ENCODE data around the gene WDR1. TPM values are rescaled to one million over a fixed set of nuclear protein-coding genes. Genes with fewer than 3 reads are reported as not detected.

WDR1 gene
- total RNA-seq, 4 donors from 2014 or later: 361 to 536 (median 485) TPM

- H3K4me3 ChIP-seq: no peak overlapping the region
- H3K36me3 ChIP-seq: peaks cover 0 to 75% (median 59%) of the 10 kb centered on the region in 4 donors
- no peaks in the 10 kb centered on the region for H3K9me3 ChIP-seq
- DNase-seq (ENCODE audit: extremely low spot score): no peak
- peak overlapping the region; percentile 93 to 98 (median 94) for H3K27ac ChIP-seq (replicated peaks in 1 of 4)
- 75% methylated on average over 9 of the region's 12 CpGs for WGBS
- TF ChIP-seq, protein P1, sequence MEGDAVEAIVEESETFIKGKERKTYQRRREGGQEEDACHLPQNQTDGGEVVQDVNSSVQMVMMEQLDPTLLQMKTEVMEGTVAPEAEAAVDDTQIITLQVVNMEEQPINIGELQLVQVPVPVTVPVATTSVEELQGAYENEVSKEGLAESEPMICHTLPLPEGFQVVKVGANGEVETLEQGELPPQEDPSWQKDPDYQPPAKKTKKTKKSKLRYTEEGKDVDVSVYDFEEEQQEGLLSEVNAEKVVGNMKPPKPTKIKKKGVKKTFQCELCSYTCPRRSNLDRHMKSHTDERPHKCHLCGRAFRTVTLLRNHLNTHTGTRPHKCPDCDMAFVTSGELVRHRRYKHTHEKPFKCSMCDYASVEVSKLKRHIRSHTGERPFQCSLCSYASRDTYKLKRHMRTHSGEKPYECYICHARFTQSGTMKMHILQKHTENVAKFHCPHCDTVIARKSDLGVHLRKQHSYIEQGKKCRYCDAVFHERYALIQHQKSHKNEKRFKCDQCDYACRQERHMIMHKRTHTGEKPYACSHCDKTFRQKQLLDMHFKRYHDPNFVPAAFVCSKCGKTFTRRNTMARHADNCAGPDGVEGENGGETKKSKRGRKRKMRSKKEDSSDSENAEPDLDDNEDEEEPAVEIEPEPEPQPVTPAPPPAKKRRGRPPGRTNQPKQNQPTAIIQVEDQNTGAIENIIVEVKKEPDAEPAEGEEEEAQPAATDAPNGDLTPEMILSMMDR (IDR thresholded peaks at IDR 0.05): peak in 1 of 3 experiments; percentile 15
- no peak for TF ChIP-seq EP300 (IDR thresholded peaks at IDR 0.05)
- peaks cover 98 to 100% (median 100%) of the 10 kb centered on the region in 4 donors for H3K4me1 ChIP-seq
- intact Hi-C loops (cut with DNase I): no loop called here
- H3K27me3 ChIP-seq: no peaks in the 10 kb centered on the region
These were observed 15.8 kb downstream of the WDR1 start for GRCh38 chr4:10100734-10101216.

GRCh38 chr4:10099499-10100325 is 16.9 kb downstream of the WDR1 start:
- intact Hi-C loops (cut with DNase I): no loop called here
- WGBS: 80% methylated on average over 17 of the region's 25 CpGs
- Histone ChIP-seq H3K4me1 (peaks cover 98 to 100% (median 100%) of the 10 kb centered on the region in 4 donors), H3K36me3 (peaks cover 6 to 86% (median 69%) of the 10 kb centered on the region in 4 donors), H3K27me3 (no peaks in the 10 kb centered on the region), H3K4me3 (no peak overlapping the region), H3K27ac (replicated peaks in 1 of 4) (peak overlapping the region; percentile 93 to 98 (median 94)), H3K9me3 (no peaks in the 10 kb centered on the region)
- TF ChIP-seq POLR2A (IDR thresholded peaks at IDR 0.05; ENCODE audit: low read depth) (no peak), POLR2AphosphoS5 (IDR thresholded peaks at IDR 0.05) (no peak), EP300 (IDR thresholded peaks at IDR 0.05) (no peak)
- TF ChIP-seq, protein P1 (IDR thresholded peaks at IDR 0.05): no peak
- DNase-seq (ENCODE audit: extremely low spot score): no peak

DNA sequence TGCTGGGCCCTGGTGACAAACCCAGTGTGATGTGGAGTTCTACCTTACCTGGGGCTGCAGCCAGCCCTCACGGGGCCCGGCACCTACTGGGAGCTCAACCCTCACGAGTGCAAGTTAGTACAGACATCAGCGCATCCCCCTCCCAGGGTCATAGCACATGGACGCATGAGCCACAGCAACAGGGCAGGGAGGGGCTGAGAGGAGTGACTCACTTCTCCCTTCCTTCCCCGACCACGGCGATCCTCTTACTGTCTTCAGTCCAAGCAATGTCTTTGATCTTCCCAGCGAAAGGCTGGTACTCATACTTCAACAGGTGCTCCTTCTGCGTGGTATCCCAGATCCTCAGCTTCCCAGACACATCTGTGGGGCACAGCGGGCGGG is 17.8 kb downstream of the WDR1 start:
- H3K9me3 ChIP-seq: no peaks in the 10 kb centered on the region
- TF ChIP-seq POLR2AphosphoS5 (IDR thresholded peaks at IDR 0.05): peak in 1 of 2 donors; percentile 17
- no peak for TF ChIP-seq EP300 (IDR thresholded peaks at IDR 0.05)
- TF ChIP-seq, protein P1 (IDR thresholded peaks at IDR 0.05): no peak
- TF ChIP-seq POLR2A (IDR thresholded peaks at IDR 0.05; ENCODE audit: low read depth): no peak
- no peak overlapping the region for H3K4me3 ChIP-seq
- intact Hi-C loops (cut with DNase I): no loop called here
- H3K4me1 ChIP-seq: peaks cover 98 to 100% (median 100%) of the 10 kb centered on the region in 4 donors
- no peak for DNase-seq (ENCODE audit: extremely low spot score)
- WGBS: 23% methylated on average over 7 of the region's 12 CpGs
- H3K27me3 ChIP-seq: no peaks in the 10 kb centered on the region
- peaks cover 6 to 93% (median 76%) of the 10 kb centered on the region in 4 donors for H3K36me3 ChIP-seq
- H3K27ac ChIP-seq (replicated peaks in 1 of 4): peak overlapping the region; percentile 83 to 98 (median 90)

GRCh38 chr4:10097906-10098779 is 18.5 kb downstream of the WDR1 start:
- H3K4me3 ChIP-seq: no peak overlapping the region
- no peaks in the 10 kb centered on the region for H3K27me3 ChIP-seq
- 80% methylated on average over 7 of the region's 9 CpGs for WGBS
- no peak for TF ChIP-seq EP300 (IDR thresholded peaks at IDR 0.05)
- peaks cover 98 to 100% (median 100%) of the 10 kb centered on the region in 4 donors for H3K4me1 ChIP-seq
- H3K9me3 ChIP-seq: no peaks in the 10 kb centered on the region
- intact Hi-C loops (cut with DNase I): no loop called here
- H3K27ac ChIP-seq (replicated peaks in 1 of 4): peak overlapping the region; percentile 83 to 98 (median 90)
- DNase-seq (ENCODE audit: extremely low spot score): no peak
- H3K36me3 ChIP-seq: peaks cover 6 to 91% (median 78%) of the 10 kb centered on the region in 4 donors

DNA sequence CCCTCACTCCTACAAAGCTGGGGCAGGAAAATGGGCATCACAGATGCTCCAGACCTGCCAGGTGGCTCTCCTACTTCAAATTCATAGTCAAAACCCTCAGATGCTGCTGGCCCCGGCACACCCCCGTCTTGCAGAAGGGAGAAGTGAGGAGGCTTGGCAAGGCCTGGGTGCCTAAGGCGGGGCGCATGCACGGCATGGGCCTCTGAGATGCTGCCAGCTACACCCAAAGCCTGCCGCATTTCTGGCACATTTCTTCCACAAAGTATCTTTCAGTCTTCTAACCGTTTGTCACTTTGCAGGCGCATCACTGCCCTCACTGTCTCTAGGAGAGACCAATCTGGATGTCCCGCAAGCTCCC is 19.6 kb downstream of the WDR1 start:
- Histone ChIP-seq H3K4me1 (peaks cover 98 to 100% (median 100%) of the 10 kb centered on the region in 4 donors), H3K27ac (replicated peaks in 1 of 4) (peak overlapping the region; percentile 83 to 98 (median 90)), H3K36me3 (peaks cover 6 to 92% (median 78%) of the 10 kb centered on the region in 4 donors), H3K4me3 (no peak overlapping the region), H3K9me3 (no peaks in the 10 kb centered on the region), H3K27me3 (no peaks in the 10 kb centered on the region)
- no peak for DNase-seq (ENCODE audit: extremely low spot score)
- WGBS: 53% methylated on average over 7 of the region's 9 CpGs
- intact Hi-C loops (cut with DNase I): no loop called here
- TF ChIP-seq, protein P1 (IDR thresholded peaks at IDR 0.05): no peak
- no peak for TF ChIP-seq POLR2AphosphoS5 (IDR thresholded peaks at IDR 0.05)
- no peak for TF ChIP-seq EP300 (IDR thresholded peaks at IDR 0.05)
- no peak for TF ChIP-seq POLR2A (IDR thresholded peaks at IDR 0.05; ENCODE audit: low read depth)
